Ishikawa (cell line): ENCODE data around the gene CDK5R1.

Source experiments
- CEBPB ChIP-seq: IDR thresholded peaks from 2 replicates; pipeline ENCODE4 v1.6.1; 2012
- CREB1 ChIP-seq: IDR thresholded peaks from 2 replicates; pipeline ENCODE4 v1.6.1; 2012; ENCODE audit warnings: low read depth
- EGR1 ChIP-seq: IDR thresholded peaks from 2 replicates; pipeline ENCODE4 v1.6.1; 2012
- EP300 ChIP-seq: IDR thresholded peaks from 2 replicates; pipeline ENCODE4 v1.6.1; 2012; ENCODE audit warnings: borderline replicate concordance
- FOXM1 ChIP-seq: IDR thresholded peaks from 2 replicates; pipeline ENCODE4 v1.6.1; 2012; ENCODE audit warnings: low read depth, borderline replicate concordance
- NFIC ChIP-seq: IDR thresholded peaks from 2 replicates; pipeline ENCODE4 v1.6.1; 2012
- RAD21 ChIP-seq: IDR thresholded peaks from 2 replicates; pipeline ENCODE4 v1.6.1; 2012; ENCODE audit warnings: low read depth
- REST ChIP-seq: IDR thresholded peaks from 2 replicates; pipeline ENCODE4 v1.6.1; 2012; ENCODE audit warnings: low read depth, mild to moderate bottlenecking
- TAF1 ChIP-seq: IDR thresholded peaks from 2 replicates; pipeline ENCODE4 v1.6.1; 2012; ENCODE audit warnings: low read depth, mild to moderate bottlenecking
- TCF12 ChIP-seq: IDR thresholded peaks from 2 replicates; pipeline ENCODE4 v1.6.1; 2012; ENCODE audit warnings: low read depth
- TEAD4 ChIP-seq: IDR thresholded peaks from 2 replicates; pipeline ENCODE4 v1.6.1; 2012
- YY1 ChIP-seq: IDR thresholded peaks from 2 replicates; pipeline ENCODE4 v1.6.1; 2012; ENCODE audit warnings: low read depth
- ZBTB7A ChIP-seq: IDR thresholded peaks from 2 replicates; pipeline ENCODE4 v1.6.1; 2012; ENCODE audit warnings: low read depth
- TF ChIP-seq, protein P1 (sequence below): IDR thresholded peaks from 2 replicates; pipeline ENCODE4 v1.6.1; 2012
- TF ChIP-seq, protein P2 (sequence below): IDR thresholded peaks from 2 replicates; pipeline ENCODE4 v1.6.1; 2012

CDK5R1 gene

GRCh38 chr17:32484628-32485027, 2.2 kb upstream of the CDK5R1 start:
- no peak for TF ChIP-seq TEAD4
- no peak for TF ChIP-seq TCF12
- TF ChIP-seq NFIC = no peak

DNA sequence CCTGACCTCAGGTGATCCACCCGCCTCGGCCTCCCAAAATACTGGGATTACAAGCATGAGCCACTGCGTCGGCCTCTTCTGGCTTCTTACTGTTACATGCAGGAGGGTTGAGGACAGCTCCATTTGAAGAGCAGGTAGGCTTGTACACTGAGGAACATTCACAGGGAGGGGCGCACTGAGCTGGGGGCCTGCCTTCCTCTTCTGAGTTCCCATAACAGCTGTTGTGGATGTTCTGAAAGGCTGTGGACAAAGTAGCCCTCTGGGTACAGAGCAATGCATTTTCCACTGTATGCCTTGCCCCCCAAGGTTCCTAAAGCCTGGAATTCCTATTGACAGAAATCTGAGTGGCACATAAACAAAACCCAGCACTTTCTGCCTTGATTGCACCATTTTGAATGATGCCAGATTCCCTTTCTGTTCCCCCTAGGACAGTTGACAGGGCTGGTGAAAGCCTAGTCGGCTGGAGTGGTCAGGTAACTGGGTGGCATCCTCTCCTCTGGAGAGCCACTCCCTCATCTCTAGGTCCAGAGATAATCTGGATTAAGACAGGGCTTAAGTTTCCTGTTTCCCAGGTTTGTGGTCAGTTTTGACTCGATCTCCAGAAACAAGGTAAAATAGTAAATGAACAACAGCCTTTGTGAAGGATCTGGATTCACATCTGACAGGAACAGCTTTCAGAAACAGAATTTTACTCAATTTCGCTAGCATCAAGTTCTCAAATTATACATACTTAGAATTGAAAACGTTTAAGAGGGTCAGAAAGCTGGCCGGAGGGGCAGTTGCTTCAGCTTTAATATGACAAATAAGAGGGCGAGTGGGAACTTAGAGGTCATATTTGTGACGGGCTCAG, 1.3 kb upstream of the CDK5R1 start:
- TF ChIP-seq, protein P1, sequence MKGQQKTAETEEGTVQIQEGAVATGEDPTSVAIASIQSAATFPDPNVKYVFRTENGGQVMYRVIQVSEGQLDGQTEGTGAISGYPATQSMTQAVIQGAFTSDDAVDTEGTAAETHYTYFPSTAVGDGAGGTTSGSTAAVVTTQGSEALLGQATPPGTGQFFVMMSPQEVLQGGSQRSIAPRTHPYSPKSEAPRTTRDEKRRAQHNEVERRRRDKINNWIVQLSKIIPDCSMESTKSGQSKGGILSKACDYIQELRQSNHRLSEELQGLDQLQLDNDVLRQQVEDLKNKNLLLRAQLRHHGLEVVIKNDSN = no peak

- TF ChIP-seq TEAD4 = no peak
- peak; percentile 45; the same call in 1 of the 2 replicates for TF ChIP-seq NFIC
- TF ChIP-seq, protein P1 = peak; percentile 84
- TF ChIP-seq, protein P2, sequence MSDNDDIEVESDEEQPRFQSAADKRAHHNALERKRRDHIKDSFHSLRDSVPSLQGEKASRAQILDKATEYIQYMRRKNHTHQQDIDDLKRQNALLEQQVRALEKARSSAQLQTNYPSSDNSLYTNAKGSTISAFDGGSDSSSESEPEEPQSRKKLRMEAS = peak; percentile 89
- peak; percentile 36; the same call in 1 of the 2 replicates for TF ChIP-seq TCF12
- TF ChIP-seq EP300 = no peak
Observed at GRCh38 chr17:32486111-32486700, 587 bp upstream of the CDK5R1 start.

- no peak for TF ChIP-seq CEBPB
- TF ChIP-seq ZBTB7A = peak; percentile 80; the same call in 1 of the 2 replicates
- no peak for TF ChIP-seq TCF12
- no peak for TF ChIP-seq EGR1
Observed at GRCh38 chr17:32487473-32488176, 832 bp downstream of the CDK5R1 start.

GRCh38 chr17:32488177-32488542, 1.4 kb downstream of the CDK5R1 start:
- no peak for TF ChIP-seq YY1
- no peak for TF ChIP-seq TEAD4
- no peak for TF ChIP-seq TCF12
- TF ChIP-seq ZBTB7A = no peak
- TF ChIP-seq NFIC = no peak
- no peak for TF ChIP-seq CREB1
- TF ChIP-seq, protein P1 = no peak
- no peak for TF ChIP-seq CEBPB
- TF ChIP-seq REST = no peak
- no peak for TF ChIP-seq TAF1
- TF ChIP-seq EGR1 = no peak
- TF ChIP-seq EP300 = no peak
- no peak for TF ChIP-seq FOXM1
- TF ChIP-seq RAD21 = no peak
- TF ChIP-seq, protein P2 = no peak

- no peak for TF ChIP-seq TCF12
- TF ChIP-seq FOXM1 = no peak
- TF ChIP-seq RAD21 = no peak
- no peak for TF ChIP-seq ZBTB7A
- TF ChIP-seq REST = no peak
- TF ChIP-seq EP300 = no peak
- TF ChIP-seq YY1 = no peak
- TF ChIP-seq, protein P1 = no peak
- TF ChIP-seq EGR1 = no peak
Observed at GRCh38 chr17:32488604-32489180, 1.9 kb downstream of the CDK5R1 start.
